RWPE2 (cell line): Measurements from ENCODE around the gene FABP2.
"Not testable (repeated sequence)": the region's sequence is repeated elsewhere in the genome, so short reads cannot be mapped to it uniquely, and the experiment has no call there.

ENCODE experiments used
- ATAC-seq: fragments of 200-7000 bp; cut with Tn5 transposase; 3 replicates; pipeline ENCODE4 v1.9.1; 2021; ENCODE audit warnings: low read depth
- DNase-seq: peaks from one replicate; pipeline ENCODE4 v3.0.0-alpha.2; 2020; ENCODE audit warnings: low spot score
- H3K27ac ChIP-seq: fragments of 450-650 bp; 2 replicates; pipeline ENCODE4 v1.5.1; 2017; ENCODE audit warnings: mild to moderate bottlenecking; ENCODE audit not compliant: poor library complexity, severe bottlenecking
- H3K27me3 ChIP-seq: fragments of 250-450 bp; sonication (Bioruptor Pico); 2 replicates; pipeline ENCODE4 v1.5.1; 2021; ENCODE audit warnings: mild to moderate bottlenecking, moderate library complexity; ENCODE audit not compliant: insufficient read depth, poor library complexity, severe bottlenecking
- H3K36me3 ChIP-seq: fragments of 250-450 bp; sonication (Bioruptor Pico); 2 replicates; pipeline ENCODE4 v1.5.1; 2020; ENCODE audit warnings: low read depth, mild to moderate bottlenecking, moderate library complexity
- H3K4me1 ChIP-seq: fragments of 250-450 bp; sonication (Bioruptor Pico); 2 replicates; pipeline ENCODE4 v1.5.1; 2021; ENCODE audit warnings: mild to moderate bottlenecking, moderate library complexity; ENCODE audit not compliant: insufficient read depth, poor library complexity, severe bottlenecking
- H3K4me3 ChIP-seq: fragments of 250-450 bp; sonication (Bioruptor Pico); 2 replicates; pipeline ENCODE4 v1.5.1; 2021; ENCODE audit warnings: mild to moderate bottlenecking, moderate library complexity; ENCODE audit not compliant: severe bottlenecking
- H3K9me3 ChIP-seq: fragments of 250-450 bp; sonication (Bioruptor Pico); 2 replicates; pipeline ENCODE4 v1.5.1; 2021; ENCODE audit warnings: mild to moderate bottlenecking, moderate library complexity; ENCODE audit not compliant: severe bottlenecking
- TF ChIP-seq, protein P1 (sequence below): fragments of 450-650 bp; IDR thresholded peaks from one replicate; pipeline ENCODE4 v1.5.1; 2017; ENCODE audit warnings: mild to moderate bottlenecking, moderate library complexity; ENCODE audit not compliant: poor library complexity, severe bottlenecking

The FABP2 gene

DNA sequence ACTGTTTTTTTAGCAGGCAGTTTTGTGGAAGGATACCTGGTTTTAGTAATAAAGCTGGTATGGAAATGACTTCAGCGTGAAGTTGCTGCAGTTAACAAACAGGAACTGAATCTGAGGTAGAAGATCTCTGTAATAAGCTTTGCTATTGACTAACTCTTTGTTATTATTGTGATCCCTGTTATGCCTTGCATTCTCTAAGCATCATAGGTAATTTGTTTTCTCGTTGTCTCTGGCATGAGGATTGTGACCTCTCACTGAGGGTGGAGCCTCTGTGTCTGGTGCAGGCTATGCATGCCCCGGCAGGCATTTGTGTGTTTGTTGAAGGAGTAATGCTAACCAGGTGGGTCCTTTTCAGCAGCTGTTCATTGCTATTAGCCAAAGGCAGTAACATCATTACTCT lies 31.4 kb upstream of the FABP2 start:
- not testable (repeated sequence) for DNase-seq

DNA sequence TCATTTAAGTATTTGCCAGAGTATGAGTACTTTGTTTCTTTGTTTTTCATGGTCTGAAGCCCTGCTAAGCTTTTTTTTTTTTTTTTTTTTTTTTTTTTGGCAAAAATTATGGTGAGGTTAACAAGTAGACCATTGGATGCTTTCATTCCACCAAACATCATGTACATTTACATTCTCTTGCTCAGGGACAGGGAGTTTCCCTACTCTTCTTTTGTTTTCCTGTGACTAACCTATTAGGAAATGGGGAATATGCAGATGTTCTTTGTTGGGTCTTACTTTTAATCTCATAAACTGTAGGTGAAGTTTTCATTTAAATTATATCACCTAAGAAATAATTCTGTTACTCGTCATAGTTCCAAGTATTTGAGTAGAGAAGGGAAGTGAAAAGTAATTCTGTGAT lies 26.2 kb upstream of the FABP2 start:
- not testable (repeated sequence) for H3K36me3 ChIP-seq, DNase-seq, H3K27me3 ChIP-seq, H3K4me3 ChIP-seq, H3K9me3 ChIP-seq, H3K4me1 ChIP-seq, H3K27ac ChIP-seq
- ATAC-seq: peak; percentile 67

More for the DNA sequence above, 31.4 kb upstream of the FABP2 start:
- H3K4me1 ChIP-seq, H3K27me3 ChIP-seq, H3K27ac ChIP-seq, H3K9me3 ChIP-seq, H3K36me3 ChIP-seq, H3K4me3 ChIP-seq: not testable (repeated sequence)
- ATAC-seq: peak; percentile 99

DNA sequence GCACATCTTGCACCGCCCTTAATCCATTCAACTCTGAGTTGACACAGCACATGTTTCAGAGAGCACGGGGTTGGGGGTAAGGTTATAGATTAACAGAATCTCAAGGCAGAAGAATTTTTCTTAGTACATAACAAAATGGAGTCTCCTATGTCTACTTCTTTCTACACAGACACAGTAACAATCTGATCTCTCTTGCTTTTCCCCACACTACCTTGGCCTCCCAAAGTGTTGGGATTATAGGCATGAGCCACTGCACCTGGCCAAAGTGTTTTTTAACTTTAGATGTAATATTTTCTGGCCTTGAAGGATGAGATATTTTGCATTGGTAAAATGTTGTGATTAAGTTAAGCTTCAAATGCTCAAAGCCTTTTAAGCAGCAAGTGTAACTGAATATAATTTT lies 21.4 kb upstream of the FABP2 start:
- not testable (repeated sequence) for H3K27me3 ChIP-seq, H3K4me1 ChIP-seq, H3K4me3 ChIP-seq, ATAC-seq, H3K36me3 ChIP-seq, DNase-seq, H3K9me3 ChIP-seq, H3K27ac ChIP-seq

DNA sequence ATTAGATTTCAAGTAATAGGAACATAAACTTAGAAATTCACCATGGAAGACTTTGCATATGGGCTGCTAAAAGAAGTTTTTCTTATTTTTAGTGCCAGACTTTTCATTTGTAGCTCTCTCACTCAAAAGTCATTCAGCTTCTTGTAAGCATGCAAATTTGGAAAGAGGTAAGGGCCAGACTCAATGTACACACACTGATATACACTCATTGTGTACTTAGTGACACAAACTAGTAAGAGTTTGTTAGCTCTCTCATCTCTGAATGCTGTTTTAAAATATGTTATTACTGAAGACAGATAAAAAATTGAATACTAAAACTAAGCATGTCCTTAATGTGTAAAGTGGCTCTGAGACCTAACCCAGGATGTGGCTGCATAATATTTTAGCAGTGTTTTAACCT lies 18.0 kb upstream of the FABP2 start:
- H3K4me3 ChIP-seq, H3K9me3 ChIP-seq, ATAC-seq, H3K4me1 ChIP-seq, H3K27ac ChIP-seq, H3K27me3 ChIP-seq, H3K36me3 ChIP-seq, DNase-seq: not testable (repeated sequence)

- ATAC-seq: no peak
- no peak overlapping the region for H3K4me3 ChIP-seq
- TF ChIP-seq, protein P1, sequence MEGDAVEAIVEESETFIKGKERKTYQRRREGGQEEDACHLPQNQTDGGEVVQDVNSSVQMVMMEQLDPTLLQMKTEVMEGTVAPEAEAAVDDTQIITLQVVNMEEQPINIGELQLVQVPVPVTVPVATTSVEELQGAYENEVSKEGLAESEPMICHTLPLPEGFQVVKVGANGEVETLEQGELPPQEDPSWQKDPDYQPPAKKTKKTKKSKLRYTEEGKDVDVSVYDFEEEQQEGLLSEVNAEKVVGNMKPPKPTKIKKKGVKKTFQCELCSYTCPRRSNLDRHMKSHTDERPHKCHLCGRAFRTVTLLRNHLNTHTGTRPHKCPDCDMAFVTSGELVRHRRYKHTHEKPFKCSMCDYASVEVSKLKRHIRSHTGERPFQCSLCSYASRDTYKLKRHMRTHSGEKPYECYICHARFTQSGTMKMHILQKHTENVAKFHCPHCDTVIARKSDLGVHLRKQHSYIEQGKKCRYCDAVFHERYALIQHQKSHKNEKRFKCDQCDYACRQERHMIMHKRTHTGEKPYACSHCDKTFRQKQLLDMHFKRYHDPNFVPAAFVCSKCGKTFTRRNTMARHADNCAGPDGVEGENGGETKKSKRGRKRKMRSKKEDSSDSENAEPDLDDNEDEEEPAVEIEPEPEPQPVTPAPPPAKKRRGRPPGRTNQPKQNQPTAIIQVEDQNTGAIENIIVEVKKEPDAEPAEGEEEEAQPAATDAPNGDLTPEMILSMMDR: no peak
- no peaks in the 10 kb centered on the region for H3K27me3 ChIP-seq
- no peaks in the 10 kb centered on the region for H3K36me3 ChIP-seq
- H3K4me1 ChIP-seq: peaks cover 6% of the 10 kb centered on the region
- H3K9me3 ChIP-seq: no peaks in the 10 kb centered on the region
- H3K27ac ChIP-seq: no peak overlapping the region
- no peak for DNase-seq
Measured at GRCh38 chr4:119337010-119337409, 15.1 kb upstream of the FABP2 start.

- H3K4me3 ChIP-seq, H3K27me3 ChIP-seq, H3K4me1 ChIP-seq, H3K9me3 ChIP-seq, H3K36me3 ChIP-seq, H3K27ac ChIP-seq, DNase-seq: not testable (repeated sequence)
- ATAC-seq: peak; percentile 97
Measured at GRCh38 chr4:119336332-119336979, 14.5 kb upstream of the FABP2 start.

- no peaks in the 10 kb centered on the region for H3K27me3 ChIP-seq
- H3K4me1 ChIP-seq: no peaks in the 10 kb centered on the region
- H3K9me3 ChIP-seq: no peaks in the 10 kb centered on the region
- H3K4me3 ChIP-seq: no peak overlapping the region
- H3K36me3 ChIP-seq: no peaks in the 10 kb centered on the region
- no peak for DNase-seq
- TF ChIP-seq, protein P1: no peak
- H3K27ac ChIP-seq: no peak overlapping the region
- no peak for ATAC-seq
Measured at GRCh38 chr4:119329835-119330620, 8.1 kb upstream of the FABP2 start.
